ENCODE measurements around the gene WWOX.

The WWOX gene

DNA sequence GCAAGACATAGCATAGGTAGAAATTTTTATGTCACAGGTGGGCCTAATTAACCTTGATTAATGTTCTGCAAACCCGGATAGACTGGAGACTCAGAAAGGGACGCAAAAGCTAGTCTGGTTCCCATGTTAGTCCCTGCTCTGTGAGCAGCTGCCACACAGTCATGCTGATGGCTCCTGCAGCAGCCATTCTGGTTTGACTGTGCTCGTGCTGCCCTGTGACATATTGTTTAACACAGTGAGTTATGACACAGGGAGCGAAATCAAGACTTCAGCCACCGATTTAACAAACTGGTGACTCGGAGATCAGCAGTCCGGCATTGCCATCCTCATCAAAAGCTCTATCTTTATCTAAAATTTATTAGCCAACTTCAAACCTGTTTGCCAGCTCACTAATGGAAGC, 169.8 kb downstream of the WWOX start:
- Histone ChIP-seq H3K9ac (no peak overlapping the region), H3K27ac (no peak overlapping the region), H3K4me2 (no peak overlapping the region), H2AFZ (ENCODE audit: low read depth) (no peak overlapping the region), H3K79me2 (ENCODE audit: insufficient read depth, low read depth) (no peaks in the 10 kb centered on the region), H3K4me1 (ENCODE audit: low read depth, poor library complexity, severe bottlenecking) (no peaks in the 10 kb centered on the region), H3K27me3 (ENCODE audit: insufficient read depth, low read depth) (no peaks in the 10 kb centered on the region), H3K4me3 (IDR thresholded peaks at IDR 0.05; ENCODE audit: insufficient read depth, low read depth, low read length) (no peak overlapping the region), H3K36me3 (ENCODE audit: insufficient read depth) (no peaks in the 10 kb centered on the region), H4K20me1 (ENCODE audit: insufficient read depth) (no peaks in the 10 kb centered on the region)
- TF ChIP-seq, protein P1, sequence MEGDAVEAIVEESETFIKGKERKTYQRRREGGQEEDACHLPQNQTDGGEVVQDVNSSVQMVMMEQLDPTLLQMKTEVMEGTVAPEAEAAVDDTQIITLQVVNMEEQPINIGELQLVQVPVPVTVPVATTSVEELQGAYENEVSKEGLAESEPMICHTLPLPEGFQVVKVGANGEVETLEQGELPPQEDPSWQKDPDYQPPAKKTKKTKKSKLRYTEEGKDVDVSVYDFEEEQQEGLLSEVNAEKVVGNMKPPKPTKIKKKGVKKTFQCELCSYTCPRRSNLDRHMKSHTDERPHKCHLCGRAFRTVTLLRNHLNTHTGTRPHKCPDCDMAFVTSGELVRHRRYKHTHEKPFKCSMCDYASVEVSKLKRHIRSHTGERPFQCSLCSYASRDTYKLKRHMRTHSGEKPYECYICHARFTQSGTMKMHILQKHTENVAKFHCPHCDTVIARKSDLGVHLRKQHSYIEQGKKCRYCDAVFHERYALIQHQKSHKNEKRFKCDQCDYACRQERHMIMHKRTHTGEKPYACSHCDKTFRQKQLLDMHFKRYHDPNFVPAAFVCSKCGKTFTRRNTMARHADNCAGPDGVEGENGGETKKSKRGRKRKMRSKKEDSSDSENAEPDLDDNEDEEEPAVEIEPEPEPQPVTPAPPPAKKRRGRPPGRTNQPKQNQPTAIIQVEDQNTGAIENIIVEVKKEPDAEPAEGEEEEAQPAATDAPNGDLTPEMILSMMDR (conservative IDR thresholded peaks at IDR 0.05; ENCODE audit: low read depth, low read length): no peak

DNA sequence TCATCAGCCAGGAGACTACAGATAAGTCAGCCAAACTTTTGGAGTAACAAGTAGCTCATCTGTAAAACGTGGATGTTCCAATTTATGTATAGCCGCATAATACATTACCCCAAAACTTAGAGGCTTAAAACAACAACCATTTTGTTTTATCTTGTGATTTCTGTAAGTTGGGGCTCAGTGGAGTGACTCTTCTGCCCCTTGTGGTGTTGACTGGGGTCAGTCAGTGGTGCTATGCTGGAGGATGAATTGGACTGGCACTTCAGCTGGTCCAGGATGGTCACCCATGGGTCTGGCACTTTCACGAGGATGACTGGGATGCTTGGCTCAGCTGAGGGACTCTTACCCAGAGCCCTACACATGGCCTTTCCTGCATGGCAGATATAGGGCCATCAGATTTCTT, 172.5 kb downstream of the WWOX start:
- no peak overlapping the region for H3K9ac ChIP-seq
- no peak overlapping the region for H3K4me2 ChIP-seq
- H3K4me3 ChIP-seq (IDR thresholded peaks at IDR 0.05; ENCODE audit: insufficient read depth, low read depth, low read length): no peak overlapping the region
- H3K27ac ChIP-seq: no peak overlapping the region
- no peaks in the 10 kb centered on the region for H3K27me3 ChIP-seq (ENCODE audit: insufficient read depth, low read depth)
- TF ChIP-seq, protein P1 (conservative IDR thresholded peaks at IDR 0.05; ENCODE audit: low read depth, low read length): no peak
- no peak overlapping the region for H2AFZ ChIP-seq (ENCODE audit: low read depth)
- H4K20me1 ChIP-seq (ENCODE audit: insufficient read depth): no peaks in the 10 kb centered on the region
- no peaks in the 10 kb centered on the region for H3K36me3 ChIP-seq (ENCODE audit: insufficient read depth)
- H3K79me2 ChIP-seq (ENCODE audit: insufficient read depth, low read depth): no peaks in the 10 kb centered on the region
- no peaks in the 10 kb centered on the region for H3K4me1 ChIP-seq (ENCODE audit: low read depth, poor library complexity, severe bottlenecking)

DNA sequence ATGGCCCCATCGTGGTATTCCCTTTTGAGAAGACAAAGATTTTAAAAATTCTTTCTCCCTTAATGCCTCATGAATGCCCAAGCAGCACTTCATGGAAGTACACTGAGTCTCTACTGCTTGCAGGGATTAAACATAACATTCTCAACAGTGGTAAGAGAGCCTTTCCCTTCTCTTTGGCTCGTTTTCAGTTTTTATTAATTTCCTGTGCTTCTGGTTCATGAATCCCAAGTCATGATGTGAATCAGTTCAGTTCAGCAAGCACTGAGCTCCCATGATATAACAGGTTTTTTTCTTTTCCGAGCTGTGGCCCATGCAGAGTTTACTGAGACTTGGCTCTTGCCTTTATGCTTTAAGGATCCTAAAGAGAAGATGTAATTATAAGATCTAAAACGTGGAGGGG, 175.3 kb downstream of the WWOX start:
- Histone ChIP-seq H3K4me1 (ENCODE audit: low read depth, poor library complexity, severe bottlenecking) (no peaks in the 10 kb centered on the region), H4K20me1 (ENCODE audit: insufficient read depth) (no peaks in the 10 kb centered on the region), H3K4me2 (no peak overlapping the region), H3K27ac (no peak overlapping the region), H3K36me3 (ENCODE audit: insufficient read depth) (no peaks in the 10 kb centered on the region), H3K79me2 (ENCODE audit: insufficient read depth, low read depth) (no peaks in the 10 kb centered on the region), H2AFZ (ENCODE audit: low read depth) (no peak overlapping the region), H3K9ac (no peak overlapping the region), H3K27me3 (ENCODE audit: insufficient read depth, low read depth) (no peaks in the 10 kb centered on the region), H3K4me3 (IDR thresholded peaks at IDR 0.05; ENCODE audit: insufficient read depth, low read depth, low read length) (no peak overlapping the region)
- TF ChIP-seq, protein P1 (conservative IDR thresholded peaks at IDR 0.05; ENCODE audit: low read depth, low read length): no peak

DNA sequence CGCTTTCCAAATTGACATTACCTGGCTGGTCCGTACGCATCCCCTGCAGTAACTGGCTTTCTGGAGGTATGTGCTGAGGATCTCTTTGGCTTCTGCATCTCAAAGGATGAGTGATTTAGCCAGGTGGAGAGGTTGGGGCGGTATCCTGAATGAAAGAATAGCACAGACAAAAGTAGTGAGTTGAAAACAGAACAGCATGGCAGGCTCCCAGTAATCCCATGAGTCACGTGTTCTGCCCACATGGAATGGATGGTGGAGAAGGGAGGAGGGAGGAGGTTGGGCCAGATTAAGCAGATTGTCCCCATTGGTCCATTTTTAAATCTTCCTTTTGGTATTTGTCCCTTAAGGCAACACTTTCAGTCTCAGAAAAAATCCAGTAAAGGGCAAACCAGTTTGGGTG, 176.0 kb downstream of the WWOX start:
- Histone ChIP-seq H3K27ac (no peak overlapping the region), H3K9ac (no peak overlapping the region), H3K4me2 (no peak overlapping the region), H3K79me2 (ENCODE audit: insufficient read depth, low read depth) (no peaks in the 10 kb centered on the region), H2AFZ (ENCODE audit: low read depth) (no peak overlapping the region), H3K27me3 (ENCODE audit: insufficient read depth, low read depth) (no peaks in the 10 kb centered on the region), H3K4me3 (IDR thresholded peaks at IDR 0.05; ENCODE audit: insufficient read depth, low read depth, low read length) (no peak overlapping the region), H3K36me3 (ENCODE audit: insufficient read depth) (no peaks in the 10 kb centered on the region), H4K20me1 (ENCODE audit: insufficient read depth) (no peaks in the 10 kb centered on the region), H3K4me1 (ENCODE audit: low read depth, poor library complexity, severe bottlenecking) (no peaks in the 10 kb centered on the region)
- TF ChIP-seq, protein P1 (conservative IDR thresholded peaks at IDR 0.05; ENCODE audit: low read depth, low read length): no peak

Data from KMS-11 (cell line).